Activated CD4-positive, alpha-beta memory T cell treated with anti-CD3 and anti-CD28 coated beads, Interleukin-2, amount 10 ng/mL, durations not matched to agents 7 days and 5 days (primary cell): ENCODE measurements around the gene INPP5F. TPM values are rescaled to one million over a fixed set of nuclear protein-coding genes. Genes with fewer than 3 reads are reported as not detected.
A peak's percentile ranks its signal among the peaks of the same experiment; 100 is the strongest.
"Not testable (repeated sequence)": the region's sequence is repeated elsewhere in the genome, so short reads cannot be mapped to it uniquely, and the experiment has no call there.

ENCODE experiments used
- CTCF ChIA-PET: fragments of 350-600 bp; sonication (Branson Sonifier 250); formaldehyde crosslinking; loops from one replicate; lab custom pipeline; 2021; ENCODE audit warnings: antibody characterized with exemption, inconsistent platforms; lab: Charles Lee
- POLR2A ChIA-PET: fragments of 350-600 bp; sonication (Branson Sonifier 250); formaldehyde crosslinking; loops from one replicate; lab custom pipeline; 2021; ENCODE audit warnings: antibody characterized with exemption; lab: Charles Lee
- DNase-seq: peaks from one replicate; pipeline ENCODE4 v3.0.0-alpha.2; 2020
- H3K27ac Mint-ChIP-seq: one replicate; pipeline ENCODE4 v1.8.0; 2021; ENCODE audit warnings: mild to moderate bottlenecking, mixed read lengths
- H3K27me3 Mint-ChIP-seq: one replicate; pipeline ENCODE4 v1.8.0; 2021; ENCODE audit warnings: mixed read lengths
- H3K36me3 Mint-ChIP-seq: one replicate; pipeline ENCODE4 v1.8.0; 2021; ENCODE audit warnings: low read depth, mixed read lengths
- H3K4me1 Mint-ChIP-seq: one replicate; pipeline ENCODE4 v1.8.0; 2021; ENCODE audit warnings: mixed read lengths
- H3K4me3 Mint-ChIP-seq: one replicate; pipeline ENCODE4 v1.8.0; 2021; ENCODE audit warnings: mild to moderate bottlenecking, mixed read lengths
- H3K9me3 Mint-ChIP-seq: one replicate; pipeline ENCODE4 v1.8.0; 2021; ENCODE audit warnings: mixed read lengths
- total RNA-seq, 2 experiments: library from RNA; stranded (reverse); gene quantifications; one replicate each; pipeline ENCODE4 v1.2.3, GENCODE V29; 2021

Gene INPP5F
- total RNA-seq, 2 experiments from 2014 or later: 11.8 to 15.0 TPM

DNA sequence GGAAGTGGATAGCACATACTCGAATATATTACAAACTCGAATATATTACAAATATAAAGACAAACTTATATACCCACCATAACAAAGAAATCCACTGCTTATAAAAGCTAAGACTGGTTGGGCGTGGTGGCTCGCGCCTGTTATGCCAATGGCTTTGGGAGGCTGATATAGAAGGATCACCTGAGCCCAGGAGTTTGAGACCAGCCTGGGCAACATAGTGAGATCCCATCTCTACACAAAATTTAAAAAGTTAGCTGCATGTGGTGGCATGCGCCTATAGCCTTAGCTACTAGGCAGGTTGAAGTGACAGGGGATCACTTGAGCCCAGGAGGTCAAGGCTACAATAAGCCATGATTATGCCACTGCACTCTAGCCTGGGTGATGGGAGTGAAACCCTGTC, 126.4 kb downstream of the INPP5F start:
- H3K4me1 Mint-ChIP-seq: no peaks in the 10 kb centered on the region
- H3K27me3 Mint-ChIP-seq: no peaks in the 10 kb centered on the region
- ChIA-PET POLR2A (no interaction called here), CTCF (interaction anchor here (0.5 to 0.7 kb wide), 3 partner anchors 39 to 92 kb away, joined by 3 to 4 read pairs (median 3); no protein-coding TSS in a partner anchor)
- H3K27ac Mint-ChIP-seq: no peak overlapping the region
- DNase-seq: no peak
- peaks cover 57% of the 10 kb centered on the region for H3K36me3 Mint-ChIP-seq
- no peak overlapping the region for H3K4me3 Mint-ChIP-seq
- no peaks in the 10 kb centered on the region for H3K9me3 Mint-ChIP-seq

- H3K4me1 Mint-ChIP-seq: no peaks in the 10 kb centered on the region
- CTCF ChIA-PET: interaction anchor here (0.5 to 0.6 kb wide), 2 partner anchors 39 to 54 kb away, joined by 3 read pairs; no protein-coding TSS in a partner anchor
- no peak overlapping the region for H3K4me3 Mint-ChIP-seq
- POLR2A ChIA-PET: no interaction called here
- no peaks in the 10 kb centered on the region for H3K27me3 Mint-ChIP-seq
- H3K36me3 Mint-ChIP-seq: peaks cover 57% of the 10 kb centered on the region
- no peak overlapping the region for H3K27ac Mint-ChIP-seq
- H3K9me3 Mint-ChIP-seq: no peaks in the 10 kb centered on the region
- DNase-seq: no peak
These were observed 127.0 kb downstream of the INPP5F start for GRCh38 chr10:119852822-119853221.

DNA sequence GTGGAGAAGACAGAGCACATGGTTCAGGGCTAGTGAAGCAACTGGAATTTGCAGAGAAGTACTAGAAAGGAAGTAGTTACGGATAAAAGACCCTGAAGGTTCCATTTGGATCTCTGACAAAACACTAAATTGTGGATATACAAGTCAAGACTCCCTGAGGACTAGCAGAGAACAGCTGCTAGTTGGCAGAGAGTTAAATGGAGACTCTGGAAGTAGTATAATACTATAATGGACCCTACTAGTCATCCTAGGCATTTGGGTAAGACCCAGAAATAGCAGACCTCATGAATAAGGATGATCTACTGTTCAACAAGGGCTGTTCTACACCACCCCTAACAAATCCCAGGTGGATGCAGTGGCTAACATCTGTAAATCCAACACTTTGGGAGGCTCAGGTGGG, 127.7 kb downstream of the INPP5F start:
- Mint-ChIP-seq H3K36me3 (peaks cover 52% of the 10 kb centered on the region), H3K27ac (no peak overlapping the region), H3K9me3 (no peaks in the 10 kb centered on the region), H3K27me3 (no peaks in the 10 kb centered on the region), H3K4me3 (no peak overlapping the region), H3K4me1 (no peaks in the 10 kb centered on the region)
- CTCF ChIA-PET: no interaction called here
- no peak for DNase-seq
- POLR2A ChIA-PET: no interaction called here

GRCh38 chr10:119858063-119858462, 132.2 kb downstream of the INPP5F start:
- ChIA-PET CTCF (interaction anchor here (0.9 to 7.1 kb wide), 9 partner anchors 8 to 194 kb away, joined by 3 to 53 read pairs (median 8); partner anchors contain the start of gene MCMBP), POLR2A (interaction anchor here (1.5 to 8.0 kb wide), 2 partner anchors 14 to 115 kb away, joined by 3 to 69 read pairs; partner anchors contain the start of gene MCMBP)
- no peak overlapping the region for H3K27ac Mint-ChIP-seq
- peaks cover 35% of the 10 kb centered on the region for H3K36me3 Mint-ChIP-seq
- peaks cover 35% of the 10 kb centered on the region for H3K4me1 Mint-ChIP-seq
- no peak overlapping the region for H3K4me3 Mint-ChIP-seq
- H3K9me3 Mint-ChIP-seq: no peaks in the 10 kb centered on the region
- DNase-seq: no peak
- H3K27me3 Mint-ChIP-seq: no peaks in the 10 kb centered on the region

DNA sequence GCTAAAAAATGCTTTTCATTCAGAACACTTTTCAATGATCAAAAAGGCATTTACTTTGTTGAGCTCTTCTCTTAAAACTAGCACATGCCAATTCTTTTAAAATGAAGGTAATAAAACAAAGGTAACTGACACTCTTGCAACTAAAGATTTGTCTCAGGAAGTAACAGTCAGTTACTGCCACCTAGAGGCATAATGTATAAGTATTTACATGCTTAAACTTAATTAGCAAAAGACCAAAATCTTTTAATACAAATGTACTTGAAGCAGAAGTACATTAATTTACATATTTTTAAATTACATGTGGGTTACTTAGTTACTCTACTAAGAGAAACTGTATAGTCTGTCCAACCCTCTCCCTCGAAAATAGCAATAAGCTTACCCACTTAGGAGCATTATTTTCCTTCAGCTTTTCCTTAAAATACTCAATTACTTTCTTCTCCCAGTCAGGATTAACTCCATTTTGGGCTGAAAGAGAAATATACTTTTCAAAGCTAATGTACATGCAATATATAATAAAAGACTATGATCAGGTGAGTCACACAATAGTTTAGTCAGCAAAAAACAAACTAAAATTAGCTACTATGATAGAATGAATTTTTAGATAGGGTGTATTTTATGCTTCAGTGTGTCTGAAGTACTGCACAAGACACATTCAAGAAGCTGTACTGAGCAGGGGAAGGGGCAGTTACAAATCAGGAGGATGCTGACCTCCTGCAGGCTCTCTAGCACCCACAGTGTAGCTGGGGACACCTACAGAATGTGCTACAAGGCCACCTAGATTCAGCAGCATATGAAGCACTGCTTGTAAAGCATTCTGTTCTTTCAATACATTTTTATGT, 133.8 kb downstream of the INPP5F start:
- peaks cover 8% of the 10 kb centered on the region for H3K9me3 Mint-ChIP-seq
- H3K27ac Mint-ChIP-seq: no peak overlapping the region
- peaks cover 45% of the 10 kb centered on the region for H3K4me1 Mint-ChIP-seq
- POLR2A ChIA-PET: interaction anchor here (1.3 to 8.0 kb wide), 4 partner anchors 13 to 134 kb away, joined by 3 to 69 read pairs (median 5); partner anchors contain the start of genes INPP5F and MCMBP
- H3K36me3 Mint-ChIP-seq: peaks cover 39% of the 10 kb centered on the region
- DNase-seq: no peak
- no peaks in the 10 kb centered on the region for H3K27me3 Mint-ChIP-seq
- CTCF ChIA-PET: interaction anchor here (0.6 to 7.1 kb wide), 31 partner anchors 8 to 270 kb away, joined by 3 to 53 read pairs (median 4); partner anchors contain the start of genes INPP5F and MCMBP
- no peak overlapping the region for H3K4me3 Mint-ChIP-seq

DNA sequence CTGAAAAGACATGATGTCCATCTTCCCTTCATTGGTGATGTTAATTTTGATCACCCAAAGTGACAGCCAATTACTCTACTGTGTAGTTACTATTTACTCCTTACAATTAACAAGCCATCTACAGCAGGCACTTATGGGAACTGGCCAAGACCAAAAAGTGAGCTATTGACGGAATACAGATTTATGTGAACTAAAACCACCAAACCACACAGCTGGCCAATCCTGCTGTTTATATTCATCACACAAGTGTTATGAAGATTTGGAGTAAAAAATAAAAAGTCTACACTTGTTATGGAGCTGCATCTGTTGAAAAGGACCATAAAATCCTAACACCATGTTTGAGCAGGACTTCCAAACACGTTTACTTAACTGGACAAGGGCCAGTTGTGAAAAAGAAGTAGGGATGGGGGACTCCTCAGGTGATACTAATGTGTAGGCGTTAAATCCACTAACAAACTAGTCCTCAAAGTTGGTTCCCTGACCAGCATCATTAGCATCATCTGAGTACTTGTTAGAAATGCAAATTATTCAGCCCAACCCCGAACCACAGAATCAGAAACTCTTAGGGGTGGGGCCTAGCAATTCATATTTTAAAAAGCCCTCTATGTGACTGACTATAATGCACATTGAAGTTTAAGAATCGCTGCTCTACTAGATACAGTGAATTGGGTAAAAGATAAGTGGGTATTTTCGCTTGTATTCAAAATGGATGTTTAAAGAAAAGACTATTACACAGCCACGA, 135.2 kb downstream of the INPP5F start:
- H3K9me3 Mint-ChIP-seq: peaks cover 11% of the 10 kb centered on the region
- CTCF ChIA-PET: interaction anchor here (1.0 to 7.1 kb wide), 7 partner anchors 11 to 258 kb away, joined by 3 to 53 read pairs (median 9); partner anchors contain the start of gene MCMBP
- H3K36me3 Mint-ChIP-seq: peaks cover 43% of the 10 kb centered on the region
- POLR2A ChIA-PET: interaction anchor here (0.7 to 8.0 kb wide), 3 partner anchors 11 to 135 kb away, joined by 3 to 69 read pairs (median 7); partner anchors contain the start of genes INPP5F and MCMBP
- no peak overlapping the region for H3K4me3 Mint-ChIP-seq
- H3K4me1 Mint-ChIP-seq: peaks cover 57% of the 10 kb centered on the region
- H3K27me3 Mint-ChIP-seq: no peaks in the 10 kb centered on the region
- no peak for DNase-seq
- H3K27ac Mint-ChIP-seq: peak overlapping the region; percentile 47

DNA sequence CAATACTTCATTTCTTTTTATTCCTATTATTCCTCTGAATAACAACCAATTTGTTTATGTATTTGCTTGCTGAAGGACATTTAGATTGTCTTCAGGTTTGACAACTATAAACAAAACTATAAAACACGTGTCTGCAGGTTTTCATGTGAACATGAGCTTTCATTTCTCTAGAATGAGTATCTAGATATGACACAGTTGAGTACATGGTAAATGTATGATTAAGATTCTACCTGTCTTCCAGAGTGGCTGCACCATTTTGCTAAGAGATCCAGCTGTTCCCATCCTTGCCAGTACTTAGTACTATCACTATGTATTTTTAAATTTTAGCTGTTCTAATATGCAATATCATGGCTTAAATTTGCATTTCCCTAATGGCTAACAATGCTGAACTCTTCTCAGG, 136.7 kb downstream of the INPP5F start:
- H3K4me1 Mint-ChIP-seq: peaks cover 61% of the 10 kb centered on the region
- CTCF ChIA-PET: interaction anchor here (1.0 to 6.1 kb wide), 4 partner anchors 9 to 208 kb away, joined by 3 to 51 read pairs (median 4); partner anchors contain the start of gene MCMBP
- POLR2A ChIA-PET: interaction anchor here (8.0 kb wide), 1 partner anchor 10 kb away, joined by 69 read pairs; the partner anchor contains the start of gene MCMBP

DNA sequence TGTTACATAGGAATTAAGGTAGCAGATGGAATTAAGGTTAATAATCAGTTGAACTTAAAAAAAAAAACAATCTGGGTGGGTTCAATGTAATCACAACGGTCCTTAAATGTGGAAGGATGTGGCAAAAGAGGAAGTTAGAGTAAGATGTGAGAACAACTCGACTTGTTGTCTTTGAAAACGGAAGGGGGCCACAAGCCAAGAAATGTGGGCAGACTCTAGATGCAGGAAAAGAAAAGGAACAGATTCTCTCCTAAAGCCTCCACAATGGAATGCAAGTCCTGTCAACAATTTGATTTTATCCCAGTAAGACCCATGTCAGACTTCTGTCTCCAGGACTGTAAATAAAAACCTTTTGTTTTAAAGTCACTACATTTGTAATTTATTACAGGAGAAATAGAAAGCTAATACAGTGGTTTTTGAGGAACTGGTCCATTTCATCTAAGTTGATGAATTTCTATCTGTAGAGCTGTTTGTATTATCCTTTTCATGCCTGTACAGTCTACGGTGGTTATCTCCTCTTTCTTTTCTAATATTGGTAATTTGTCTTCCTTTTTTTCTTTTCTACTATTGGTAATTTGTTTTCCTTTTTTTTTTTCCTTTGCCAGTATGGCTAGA, 138.2 kb downstream of the INPP5F start:
- ChIA-PET CTCF (interaction anchor here (0.7 to 6.1 kb wide), 7 partner anchors 8 to 320 kb away, joined by 3 to 51 read pairs (median 4); partner anchors contain the start of gene MCMBP), POLR2A (interaction anchor here (0.6 to 8.0 kb wide), 2 partner anchors 8 to 135 kb away, joined by 4 to 69 read pairs; partner anchors contain the start of gene MCMBP)
- H3K27ac Mint-ChIP-seq: no peak overlapping the region
- H3K9me3 Mint-ChIP-seq: peaks cover 11% of the 10 kb centered on the region
- H3K4me1 Mint-ChIP-seq: peaks cover 69% of the 10 kb centered on the region
- H3K36me3 Mint-ChIP-seq: peaks cover 38% of the 10 kb centered on the region
- H3K27me3 Mint-ChIP-seq: no peaks in the 10 kb centered on the region
- no peak overlapping the region for H3K4me3 Mint-ChIP-seq
- no peak for DNase-seq

More for the DNA sequence above, 136.7 kb downstream of the INPP5F start:
- peaks cover 41% of the 10 kb centered on the region for H3K36me3 Mint-ChIP-seq
- H3K9me3 Mint-ChIP-seq: peaks cover 11% of the 10 kb centered on the region
- no peak for DNase-seq
- H3K4me3 Mint-ChIP-seq: no peak overlapping the region
- no peak overlapping the region for H3K27ac Mint-ChIP-seq
- no peaks in the 10 kb centered on the region for H3K27me3 Mint-ChIP-seq

GRCh38 chr10:119865699-119866240, 139.9 kb downstream of the INPP5F start:
- CTCF ChIA-PET: interaction anchor here (1.2 to 1.8 kb wide), 2 partner anchors 7 to 179 kb away, joined by 5 to 10 read pairs; no protein-coding TSS in a partner anchor
- POLR2A ChIA-PET: no interaction called here
- no peak overlapping the region for H3K4me3 Mint-ChIP-seq
- peaks cover 69% of the 10 kb centered on the region for H3K4me1 Mint-ChIP-seq
- peaks cover 39% of the 10 kb centered on the region for H3K36me3 Mint-ChIP-seq
- H3K9me3 Mint-ChIP-seq: peaks cover 11% of the 10 kb centered on the region
- H3K27ac Mint-ChIP-seq: no peak overlapping the region
- H3K27me3 Mint-ChIP-seq: no peaks in the 10 kb centered on the region
- DNase-seq: no peak

GRCh38 chr10:119867317-119867716, 141.5 kb downstream of the INPP5F start:
- Mint-ChIP-seq H3K36me3 (peaks cover 48% of the 10 kb centered on the region), H3K4me1 (peaks cover 66% of the 10 kb centered on the region), H3K27me3 (no peaks in the 10 kb centered on the region), H3K27ac (no peak overlapping the region), H3K9me3 (peaks cover 11% of the 10 kb centered on the region), H3K4me3 (no peak overlapping the region)
- POLR2A ChIA-PET: interaction anchor here (1.6 kb wide), 1 partner anchor 25 kb away, joined by 5 read pairs; the partner anchor contains the start of gene SEC23IP
- DNase-seq: no peak
- CTCF ChIA-PET: interaction anchor here (0.6 to 1.3 kb wide), 3 partner anchors 8 to 53 kb away, joined by 4 to 6 read pairs (median 5); no protein-coding TSS in a partner anchor

- DNase-seq, H3K9me3 Mint-ChIP-seq, POLR2A ChIA-PET, H3K27me3 Mint-ChIP-seq, H3K27ac Mint-ChIP-seq: not testable (repeated sequence)
- Mint-ChIP-seq H3K4me3 (peak overlapping the region; percentile 18), H3K36me3 (peaks cover 41% of the 10 kb centered on the region), H3K4me1 (peaks cover 59% of the 10 kb centered on the region)
- CTCF ChIA-PET: interaction anchor here (0.7 to 5.9 kb wide), 3 partner anchors 9 to 183 kb away, joined by 3 to 51 read pairs (median 5); partner anchors contain the start of gene INPP5F
These were observed 143.5 kb downstream of the INPP5F start for GRCh38 chr10:119869398-119869797.
